ENCODE measurements around the gene C6orf136. TPM values are rescaled to one million over a fixed set of nuclear protein-coding genes. Genes with fewer than 3 reads are reported as not detected.
"Not testable (repeated sequence)": the region's sequence is repeated elsewhere in the genome, so short reads cannot be mapped to it uniquely, and the experiment has no call there.

The C6orf136 gene
- total RNA-seq, 5 donors from 2014 or later (not counting 1 experiment from before 2014, with no cell fraction given) = 24.5 to 39.8 (median 31.4) TPM

- H3K9me3 ChIP-seq = no peaks in the 10 kb centered on the region
- no peak overlapping the region for H3K27ac ChIP-seq (ENCODE audit: low read length)
- CTCF ChIA-PET = interaction anchor here (0.8 to 1.6 kb wide), 3 partner anchors 50 to 65 kb away, joined by 3 to 4 read pairs (median 3); no protein-coding TSS in a partner anchor
- no peaks in the 10 kb centered on the region for H3K9me3 Mint-ChIP-seq
- no peak overlapping the region for H3K4me3 Mint-ChIP-seq
- ATAC-seq (replicated peaks in 1 of 4) = no peak
- 97% methylated on average over 24 of the region's 34 CpGs for WGBS (ENCODE audit: insufficient coverage)
- no peak overlapping the region for H3K4me3 ChIP-seq (ENCODE audit: control insufficient read depth in 1 of 2, extremely low read depth in 1 of 2, low read length in 1 of 2)
- no peak overlapping the region for H3K27ac Mint-ChIP-seq
- no peaks in the 10 kb centered on the region for H3K4me1 ChIP-seq (ENCODE audit: control insufficient read depth in 1 of 2, extremely low read depth in 1 of 2, insufficient read depth in 2 of 2, low read length in 2 of 2)
- peaks cover 8 to 71% of the 10 kb centered on the region in 2 donors for H3K36me3 ChIP-seq (ENCODE audit: control insufficient read depth in 2 of 2, extremely low read depth in 1 of 2, insufficient read depth in 1 of 2, low read length in 1 of 2)
- no peak for DNase-seq
- peaks cover 48% of the 10 kb centered on the region for H3K36me3 Mint-ChIP-seq
- POLR2A ChIA-PET = interaction anchor here (0.6 to 0.7 kb wide), 2 partner anchors 9 to 16 kb away, joined by 3 to 5 read pairs; no protein-coding TSS in a partner anchor
- H3K4me1 Mint-ChIP-seq = peaks cover 8 to 18% (median 12%) of the 10 kb centered on the region in 3 donors
- no peaks in the 10 kb centered on the region for H3K27me3 ChIP-seq (replicated peaks in 1 of 2; ENCODE audit: control insufficient read depth in 2 of 2, extremely low read depth in 1 of 2, insufficient read depth in 2 of 2, low read length in 1 of 2)
- no peaks in the 10 kb centered on the region for H3K27me3 Mint-ChIP-seq
Measured at GRCh38 chr6:30664994-30665767, 18.2 kb downstream of the C6orf136 start.

DNA sequence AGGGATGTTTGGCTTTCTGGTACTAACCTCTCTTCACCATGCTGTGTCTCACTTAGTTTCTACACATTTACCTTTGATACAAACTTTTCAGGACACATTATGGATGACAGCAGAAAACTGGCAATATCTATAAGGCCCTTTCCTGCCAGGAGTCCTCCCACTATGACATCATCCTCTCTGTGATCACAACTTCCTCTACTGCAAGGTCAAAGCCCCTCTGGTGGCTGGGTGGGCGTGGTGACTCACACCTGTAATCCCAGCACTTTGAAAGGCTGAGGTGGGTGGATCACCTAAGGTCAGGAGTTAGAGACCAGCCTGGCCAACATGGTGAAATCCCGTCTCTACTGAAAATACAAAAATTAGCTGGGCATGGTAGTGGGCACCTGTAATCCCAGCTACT lies 19.4 kb downstream of the C6orf136 start:
- H3K27ac Mint-ChIP-seq; H3K4me3 ChIP-seq (ENCODE audit: control insufficient read depth in 1 of 2, extremely low read depth in 1 of 2, low read length in 1 of 2); H3K4me3 Mint-ChIP-seq; H3K27me3 Mint-ChIP-seq; H3K9me3 ChIP-seq; ATAC-seq (replicated peaks in 1 of 4); DNase-seq; H3K27me3 ChIP-seq (replicated peaks in 1 of 2; ENCODE audit: control insufficient read depth in 2 of 2, extremely low read depth in 1 of 2, insufficient read depth in 2 of 2, low read length in 1 of 2); POLR2A ChIA-PET; CTCF ChIA-PET; H3K9me3 Mint-ChIP-seq; H3K4me1 ChIP-seq (ENCODE audit: control insufficient read depth in 1 of 2, extremely low read depth in 1 of 2, insufficient read depth in 2 of 2, low read length in 2 of 2); H3K27ac ChIP-seq (ENCODE audit: low read length): not testable (repeated sequence)
- Mint-ChIP-seq H3K4me1 (peaks cover 19 to 29% (median 23%) of the 10 kb centered on the region in 3 donors), H3K36me3 (peaks cover 55% of the 10 kb centered on the region)
- 67% methylated on average over 1 of the region's 2 CpGs for WGBS (ENCODE audit: insufficient coverage)
- peaks cover 13 to 72% of the 10 kb centered on the region in 2 donors for H3K36me3 ChIP-seq (ENCODE audit: control insufficient read depth in 2 of 2, extremely low read depth in 1 of 2, insufficient read depth in 1 of 2, low read length in 1 of 2)

DNA sequence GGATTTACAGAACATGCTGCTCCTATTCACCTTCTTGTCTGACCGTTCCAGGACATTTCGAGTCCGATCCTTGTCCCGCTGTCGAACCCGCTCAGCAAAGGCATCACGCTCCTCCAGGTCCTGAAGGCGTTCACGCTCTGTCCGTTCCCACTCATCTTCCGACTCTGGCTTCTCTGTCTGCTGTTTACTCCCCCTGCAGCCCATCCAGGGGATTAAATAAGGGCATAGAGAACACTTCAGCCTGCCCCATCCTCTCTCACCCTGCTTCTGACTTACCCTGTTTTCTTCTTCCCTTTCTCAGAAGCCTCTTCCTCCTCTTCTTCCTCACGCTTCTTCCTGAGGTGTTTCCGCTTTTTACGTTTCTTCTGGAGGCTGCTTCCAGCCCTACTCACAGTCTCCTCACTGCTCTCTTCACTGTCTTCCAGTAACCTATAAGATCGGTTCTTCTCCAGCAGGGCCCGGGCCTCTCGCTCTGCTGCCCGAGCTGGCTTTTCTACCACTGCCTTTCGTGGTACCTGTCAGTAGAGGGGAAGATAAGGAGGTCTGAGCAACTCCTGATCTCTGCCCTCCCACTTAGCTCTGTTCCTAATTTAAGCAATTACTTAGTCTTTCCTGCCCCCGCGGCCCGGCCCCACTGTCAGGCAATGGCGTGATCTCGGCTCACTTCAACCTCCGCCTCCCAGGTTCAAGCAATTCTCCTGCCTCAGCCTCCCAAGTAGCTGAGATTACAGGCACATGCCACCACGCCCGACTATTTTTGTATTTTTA lies 24.0 kb downstream of the C6orf136 start:
- ChIA-PET CTCF (interaction anchor here in 1 of 2 donors (2.0 kb wide), 1 partner anchor 51 kb away, joined by 9 read pairs; no protein-coding TSS in a partner anchor), POLR2A (interaction anchor here in 1 of 2 donors (1.1 kb wide), 1 partner anchor 30 kb away, joined by 4 read pairs; no protein-coding TSS in a partner anchor)
- H3K9me3 Mint-ChIP-seq = no peaks in the 10 kb centered on the region
- no peak overlapping the region for H3K27ac ChIP-seq (ENCODE audit: low read length)
- 96% methylated on average over 20 of the region's 27 CpGs for WGBS (ENCODE audit: insufficient coverage)
- H3K4me3 Mint-ChIP-seq = peak overlapping the region; percentile 69 to 85 (median 74)
- no peaks in the 10 kb centered on the region for H3K9me3 ChIP-seq
- H3K27me3 ChIP-seq (replicated peaks in 1 of 2; ENCODE audit: control insufficient read depth in 2 of 2, extremely low read depth in 1 of 2, insufficient read depth in 2 of 2, low read length in 1 of 2) = no peaks in the 10 kb centered on the region
- ATAC-seq (replicated peaks in 1 of 4) (no peak), DNase-seq (no peak)
- peaks cover 38 to 39% (median 39%) of the 10 kb centered on the region in 3 donors for H3K4me1 Mint-ChIP-seq
- H3K36me3 Mint-ChIP-seq = peaks cover 26% of the 10 kb centered on the region
- H3K4me1 ChIP-seq (ENCODE audit: control insufficient read depth in 1 of 2, extremely low read depth in 1 of 2, insufficient read depth in 2 of 2, low read length in 2 of 2) = peaks cover 4 to 17% of the 10 kb centered on the region in 2 experiments
- H3K4me3 ChIP-seq (ENCODE audit: control insufficient read depth in 1 of 2, extremely low read depth in 1 of 2, low read length in 1 of 2) = no peak overlapping the region
- peaks cover 8 to 35% of the 10 kb centered on the region in 2 donors for H3K36me3 ChIP-seq (ENCODE audit: control insufficient read depth in 2 of 2, extremely low read depth in 1 of 2, insufficient read depth in 1 of 2, low read length in 1 of 2)
- H3K27me3 Mint-ChIP-seq = no peaks in the 10 kb centered on the region
- peak overlapping the region; percentile 44 to 72 for H3K27ac Mint-ChIP-seq

GRCh38 chr6:30672445-30673253 lies 25.7 kb downstream of the C6orf136 start, which contains the start of gene DHX16:
Gene DHX16 (minus strand): TSS chr6:30673006. CDS start chr6:30672841, 165 bp downstream.
- Histone ChIP-seq H3K27me3 (replicated peaks in 1 of 2; ENCODE audit: control insufficient read depth in 2 of 2, extremely low read depth in 1 of 2, insufficient read depth in 2 of 2, low read length in 1 of 2) (no peaks in the 10 kb centered on the region), H3K4me1 (ENCODE audit: control insufficient read depth in 1 of 2, extremely low read depth in 1 of 2, insufficient read depth in 2 of 2, low read length in 2 of 2) (peaks cover 4 to 17% of the 10 kb centered on the region in 2 experiments), H3K4me3 (ENCODE audit: control insufficient read depth in 1 of 2, extremely low read depth in 1 of 2, low read length in 1 of 2) (peak within 1 kb of the TSS; percentile 72 to 99), H3K36me3 (ENCODE audit: control insufficient read depth in 2 of 2, extremely low read depth in 1 of 2, insufficient read depth in 1 of 2, low read length in 1 of 2) (peaks cover 14 to 44% of the 10 kb centered on the region in 2 donors), H3K27ac (ENCODE audit: low read length) (peak within 1 kb of the TSS; percentile 33), H3K9me3 (no peaks in the 10 kb centered on the region)
- WGBS (ENCODE audit: insufficient coverage) = under 1% methylated on average over 51 of the region's 57 CpGs
- CTCF ChIA-PET = interaction anchor here (0.7 to 2.0 kb wide), 15 partner anchors 9 to 318 kb away, joined by 3 to 9 read pairs (median 4); partner anchors contain the start of genes MDC1 (in 1 of the 2) and MRPS18B (in 1 of the 2)
- POLR2A ChIA-PET = interaction anchor here (0.7 kb wide), 3 partner anchors 120 to 1078 kb away, joined by 4 to 9 read pairs (median 6); no protein-coding TSS in a partner anchor
- no peaks in the 10 kb centered on the region for H3K9me3 Mint-ChIP-seq
- no peaks in the 10 kb centered on the region for H3K27me3 Mint-ChIP-seq
- H3K36me3 Mint-ChIP-seq = peaks cover 30% of the 10 kb centered on the region
- peak within 1 kb of the TSS; percentile 85 to 93 (median 91) for H3K4me3 Mint-ChIP-seq
- peak; percentile 62 to 95 (median 80) for DNase-seq
- peak within 1 kb of the TSS; percentile 79 to 84 for H3K27ac Mint-ChIP-seq
- peak; percentile 80 to 84 (median 81) for ATAC-seq (replicated peaks in 1 of 4)
- peaks cover 39 to 48% (median 41%) of the 10 kb centered on the region in 3 donors for H3K4me1 Mint-ChIP-seq

GRCh38 chr6:30676660-30677285 lies 29.8 kb downstream of the C6orf136 start:
- Mint-ChIP-seq H3K4me1 (peaks cover 44 to 56% (median 50%) of the 10 kb centered on the region in 3 donors), H3K9me3 (no peaks in the 10 kb centered on the region), H3K36me3 (peaks cover 35% of the 10 kb centered on the region), H3K4me3 (peak overlapping the region in 1 of 3 donors; percentile 2), H3K27ac (peak overlapping the region; percentile 62 to 74), H3K27me3 (no peaks in the 10 kb centered on the region)
- no peak for ATAC-seq (replicated peaks in 1 of 4)
- Histone ChIP-seq H3K4me3 (ENCODE audit: control insufficient read depth in 1 of 2, extremely low read depth in 1 of 2, low read length in 1 of 2) (no peak overlapping the region), H3K27ac (ENCODE audit: low read length) (no peak overlapping the region), H3K36me3 (ENCODE audit: control insufficient read depth in 2 of 2, extremely low read depth in 1 of 2, insufficient read depth in 1 of 2, low read length in 1 of 2) (peaks cover 8 to 52% of the 10 kb centered on the region in 2 donors), H3K4me1 (ENCODE audit: control insufficient read depth in 1 of 2, extremely low read depth in 1 of 2, insufficient read depth in 2 of 2, low read length in 2 of 2) (peaks cover 18 to 48% of the 10 kb centered on the region in 2 experiments), H3K27me3 (replicated peaks in 1 of 2; ENCODE audit: control insufficient read depth in 2 of 2, extremely low read depth in 1 of 2, insufficient read depth in 2 of 2, low read length in 1 of 2) (no peaks in the 10 kb centered on the region), H3K9me3 (no peaks in the 10 kb centered on the region)
- POLR2A ChIA-PET = no interaction called here
- WGBS (ENCODE audit: insufficient coverage) = 100% methylated on average over 4 of the region's 10 CpGs
- DNase-seq = no peak
- CTCF ChIA-PET = interaction anchor here (0.6 to 12.3 kb wide), 4 partner anchors 44 to 106 kb away, joined by 3 to 254 read pairs (median 6); partner anchors contain the start of genes MDC1 (in 1 of the 2) and TUBB (in 1 of the 2)

All from T-cell (primary cell).